Tibial nerve (tissue), 4 donors: Measurements from ENCODE around the gene OR51M1. TPM values are rescaled to one million over a fixed set of nuclear protein-coding genes. Genes with fewer than 3 reads are reported as not detected.
"Not testable (repeated sequence)": the region's sequence is repeated elsewhere in the genome, so short reads cannot be mapped to it uniquely, and the experiment has no call there.

Experiments used
- DNase-seq, 2 donors: peaks; one replicate each; pipeline ENCODE4 v3.0.0-alpha.2; 2019; ENCODE audit warnings: low spot score in 2 of 2
- H3K27ac ChIP-seq, 4 donors: fragments of 200-600 bp; sonication (generic) in 3 of 4; one replicate each; pipeline ENCODE4 v1.5.1; 2017 to 2019; ENCODE audit warnings: mild to moderate bottlenecking in 1 of 4
- H3K27me3 ChIP-seq, 2 donors: fragments of 200-600 bp; sonication (generic) in 1 of 2; one replicate each; pipeline versions ENCODE4 v1.5.1 to v1.6.0; 2017 to 2019
- H3K36me3 ChIP-seq, 3 donors: fragments of 200-600 bp; sonication (generic); one replicate each; pipeline ENCODE4 v1.5.1; 2018 to 2019
- H3K4me1 ChIP-seq, 4 donors: fragments of 200-600 bp; sonication (generic) in 3 of 4; one replicate each; pipeline ENCODE4 v1.5.1; 2017 to 2019
- H3K4me3 ChIP-seq, 4 donors: fragments of 200-600 bp; sonication (generic) in 3 of 4; one replicate each; pipeline ENCODE4 v1.5.1; 2017 to 2019; ENCODE audit warnings: mild to moderate bottlenecking in 1 of 4, moderate library complexity in 1 of 4
- H3K9me3 ChIP-seq, 4 donors: fragments of 200-600 bp; sonication (generic) in 3 of 4; one replicate each; pipeline ENCODE4 v1.5.1; 2017 to 2019
- EP300 ChIP-seq, 2 donors: sonication (generic); formaldehyde crosslinking; IDR thresholded peaks; one replicate each; pipeline ENCODE4 v1.6.1; 2017; ENCODE audit warnings: antibody characterized with exemption in 2 of 2, mild to moderate bottlenecking in 1 of 2
- POLR2A ChIP-seq, 2 donors: fragments of 450-650 bp; IDR thresholded peaks; one replicate each; pipeline ENCODE4 v1.6.1; 2017; ENCODE audit warnings: antibody characterized with exemption in 2 of 2, mild to moderate bottlenecking in 2 of 2, moderate library complexity in 2 of 2
- WGBS, 2 donors: methylation state at CpG; one replicate each; pipeline ENCODE4 v1.1.5; 2018; 5-methylcytosine and 5-hydroxymethylcytosine counted together
- total RNA-seq, 4 donors: library from RNA; depleted of rRNA; stranded (reverse); fragments of >200 nt; gene quantifications; one replicate each; pipeline ENCODE4 v1.1.0, GENCODE V29; 2016
- TF ChIP-seq, protein P1 (sequence below), 5 experiments: fragments of 200-600 bp in 3 of 5; fragments of 450-650 bp in 2 of 5; sonication (generic) in 3 of 5; IDR thresholded peaks; one replicate each; pipeline ENCODE4 v1.5.1; 2016 to 2019; ENCODE audit warnings: antibody characterized with exemption in 5 of 5, mild to moderate bottlenecking in 3 of 5, moderate library complexity in 2 of 5

OR51M1 gene
- total RNA-seq, 4 donors from 2014 or later, result not detected

DNA sequence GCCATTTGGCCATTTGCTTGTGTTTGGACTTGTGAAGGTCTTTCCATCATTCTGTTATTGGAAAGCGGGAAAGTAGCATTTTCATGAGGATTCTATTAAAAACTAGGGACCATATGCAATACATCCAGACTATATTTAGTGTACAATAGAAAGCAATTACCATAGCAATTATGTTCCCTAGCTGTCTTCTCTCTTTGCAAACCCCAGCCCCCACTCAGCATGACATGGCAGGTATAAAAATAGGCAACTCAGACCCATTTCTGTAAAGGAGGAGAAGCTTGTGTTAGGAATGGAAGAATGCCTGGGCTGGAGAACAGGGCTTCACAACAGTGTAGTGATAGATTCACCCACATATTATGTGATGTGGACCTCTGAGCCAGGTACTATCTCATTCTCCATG, 19.9 kb upstream of the OR51M1 start:
- 94% methylated on average over 1 of the region's 1 CpG for WGBS, 2 donors
- H3K4me1 ChIP-seq, result no peaks in the 10 kb centered on the region
- no peak overlapping the region for H3K4me3 ChIP-seq
- H3K9me3 ChIP-seq, result no peaks in the 10 kb centered on the region
- DNase-seq, result no peak
- H3K27me3 ChIP-seq, result no peaks in the 10 kb centered on the region
- H3K36me3 ChIP-seq, result no peaks in the 10 kb centered on the region
- no peak overlapping the region for H3K27ac ChIP-seq
- TF ChIP-seq POLR2A (IDR thresholded peaks at IDR 0.05), result no peak
- TF ChIP-seq EP300 (IDR thresholded peaks at IDR 0.05), result no peak
- TF ChIP-seq, protein P1, sequence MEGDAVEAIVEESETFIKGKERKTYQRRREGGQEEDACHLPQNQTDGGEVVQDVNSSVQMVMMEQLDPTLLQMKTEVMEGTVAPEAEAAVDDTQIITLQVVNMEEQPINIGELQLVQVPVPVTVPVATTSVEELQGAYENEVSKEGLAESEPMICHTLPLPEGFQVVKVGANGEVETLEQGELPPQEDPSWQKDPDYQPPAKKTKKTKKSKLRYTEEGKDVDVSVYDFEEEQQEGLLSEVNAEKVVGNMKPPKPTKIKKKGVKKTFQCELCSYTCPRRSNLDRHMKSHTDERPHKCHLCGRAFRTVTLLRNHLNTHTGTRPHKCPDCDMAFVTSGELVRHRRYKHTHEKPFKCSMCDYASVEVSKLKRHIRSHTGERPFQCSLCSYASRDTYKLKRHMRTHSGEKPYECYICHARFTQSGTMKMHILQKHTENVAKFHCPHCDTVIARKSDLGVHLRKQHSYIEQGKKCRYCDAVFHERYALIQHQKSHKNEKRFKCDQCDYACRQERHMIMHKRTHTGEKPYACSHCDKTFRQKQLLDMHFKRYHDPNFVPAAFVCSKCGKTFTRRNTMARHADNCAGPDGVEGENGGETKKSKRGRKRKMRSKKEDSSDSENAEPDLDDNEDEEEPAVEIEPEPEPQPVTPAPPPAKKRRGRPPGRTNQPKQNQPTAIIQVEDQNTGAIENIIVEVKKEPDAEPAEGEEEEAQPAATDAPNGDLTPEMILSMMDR (IDR thresholded peaks at IDR 0.05), result no peak

DNA sequence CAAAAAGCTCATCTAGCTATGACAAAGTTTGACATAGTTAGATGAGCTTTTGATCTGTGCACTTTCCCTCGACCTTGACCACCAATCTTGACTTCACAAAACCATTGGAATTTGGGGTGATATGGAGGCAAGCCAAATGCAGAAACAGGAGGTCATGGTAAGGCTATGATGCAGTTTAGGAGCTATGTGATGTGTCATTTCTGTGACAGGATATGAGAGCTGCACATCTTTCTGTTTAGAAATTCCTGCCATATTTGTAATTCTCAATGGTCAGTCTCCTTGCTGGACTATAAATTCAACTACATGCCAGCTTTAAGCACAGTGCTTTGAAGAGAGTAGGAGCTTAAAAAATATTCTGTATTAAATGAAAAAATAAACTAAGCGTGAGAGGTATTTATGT, 19.4 kb upstream of the OR51M1 start:
- Histone ChIP-seq H3K27me3 (no peaks in the 10 kb centered on the region), H3K4me1 (no peaks in the 10 kb centered on the region), H3K4me3 (no peak overlapping the region), H3K27ac (no peak overlapping the region), H3K9me3 (no peaks in the 10 kb centered on the region), H3K36me3 (no peaks in the 10 kb centered on the region)
- DNase-seq, result no peak
- 52 to 60% methylated on average over 2 of the region's 2 CpGs for WGBS, 2 donors
- TF ChIP-seq EP300 (IDR thresholded peaks at IDR 0.05) (no peak), POLR2A (IDR thresholded peaks at IDR 0.05) (no peak)
- TF ChIP-seq, protein P1 (IDR thresholded peaks at IDR 0.05), result no peak

DNA sequence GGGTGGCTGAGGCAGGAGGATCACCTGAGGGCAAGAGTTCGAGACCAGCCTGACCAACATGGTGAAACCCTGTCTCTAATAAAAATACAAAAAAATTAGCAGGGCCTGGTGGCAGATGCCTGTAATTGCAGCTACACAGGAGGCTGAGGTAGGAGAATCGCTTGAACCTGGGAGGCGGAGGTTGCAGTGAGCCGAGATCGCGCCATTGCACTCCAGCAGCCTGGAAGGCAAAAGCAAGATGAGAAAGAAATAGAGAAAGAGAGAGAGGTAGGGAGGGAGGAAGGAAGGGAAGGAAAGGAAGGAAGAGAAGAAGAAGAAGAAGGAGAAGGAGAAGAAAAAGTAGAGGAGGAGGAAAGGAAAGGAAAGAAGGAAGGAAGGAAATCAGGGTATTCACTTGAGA, 17.2 kb upstream of the OR51M1 start:
- not testable (repeated sequence) for H3K27me3 ChIP-seq, H3K4me3 ChIP-seq, H3K4me1 ChIP-seq, H3K9me3 ChIP-seq, H3K36me3 ChIP-seq, DNase-seq, H3K27ac ChIP-seq
- 85 to 87% methylated on average over 6 of the region's 6 CpGs for WGBS, 2 donors

DNA sequence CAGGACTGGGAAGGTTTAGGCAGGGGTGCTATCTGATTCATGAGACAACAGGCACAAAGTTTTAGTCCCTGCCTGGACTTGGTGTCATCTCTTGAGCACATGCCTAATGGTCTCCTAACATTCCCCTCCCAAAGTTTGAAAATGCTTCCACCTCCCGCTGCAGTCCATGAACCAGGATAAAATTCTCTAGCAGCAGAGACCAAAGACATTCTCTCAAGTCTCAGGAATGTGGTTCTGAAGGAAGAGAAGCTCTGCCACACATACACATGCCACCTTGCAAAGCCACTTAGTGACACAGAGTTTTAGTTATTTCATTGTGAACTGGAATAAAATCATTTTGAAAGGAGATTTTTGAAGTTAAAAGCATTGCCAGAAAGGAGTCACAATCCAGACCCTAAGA, 16.8 kb upstream of the OR51M1 start:
- H3K27ac ChIP-seq, result no peak overlapping the region
- H3K4me3 ChIP-seq, result no peak overlapping the region
- no peaks in the 10 kb centered on the region for H3K27me3 ChIP-seq
- no peak for DNase-seq
- no peak for TF ChIP-seq EP300 (IDR thresholded peaks at IDR 0.05)
- TF ChIP-seq, protein P1 (IDR thresholded peaks at IDR 0.05), result no peak
- TF ChIP-seq POLR2A (IDR thresholded peaks at IDR 0.05), result no peak
- no peaks in the 10 kb centered on the region for H3K9me3 ChIP-seq
- no peaks in the 10 kb centered on the region for H3K36me3 ChIP-seq
- WGBS, 2 donors, result 59 to 72% methylated on average over 1 of the region's 1 CpG
- H3K4me1 ChIP-seq, result no peaks in the 10 kb centered on the region

DNA sequence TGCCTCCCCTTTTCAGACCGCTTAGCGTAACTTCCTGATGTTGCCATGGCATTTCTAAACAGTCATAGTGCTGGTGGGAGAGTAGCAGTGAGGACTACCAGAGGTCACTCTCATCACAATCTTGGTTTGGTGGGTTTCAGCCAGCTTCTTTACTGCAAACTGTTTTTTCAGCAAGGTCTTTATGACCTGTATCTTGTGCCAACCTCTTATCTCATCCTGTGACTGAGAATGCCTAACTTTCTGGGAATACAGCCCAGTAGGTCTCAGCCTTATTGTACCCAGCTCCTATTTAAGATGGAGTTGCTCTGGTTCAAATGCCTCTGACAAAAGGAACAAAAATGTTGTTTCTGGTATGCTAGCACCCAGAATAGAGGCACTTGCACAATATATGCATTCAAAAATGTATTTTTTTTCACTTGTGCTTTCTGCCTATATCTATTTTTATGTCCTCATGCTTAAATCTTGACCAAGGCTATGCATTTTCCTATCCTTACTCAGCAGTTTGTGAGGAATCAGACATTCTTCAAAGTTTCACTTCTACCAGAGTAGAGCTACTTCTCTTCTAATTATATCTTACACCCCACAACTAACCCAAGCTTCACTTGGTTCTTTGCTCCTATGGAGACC, 16.1 kb upstream of the OR51M1 start:
- DNase-seq, result no peak
- H3K9me3 ChIP-seq, result no peaks in the 10 kb centered on the region
- H3K4me1 ChIP-seq, result no peaks in the 10 kb centered on the region
- 46 to 60% methylated on average over 2 of the region's 2 CpGs for WGBS, 2 donors
- no peaks in the 10 kb centered on the region for H3K36me3 ChIP-seq
- no peak overlapping the region for H3K27ac ChIP-seq
- TF ChIP-seq, protein P1 (IDR thresholded peaks at IDR 0.05), result no peak
- H3K27me3 ChIP-seq, result no peaks in the 10 kb centered on the region
- H3K4me3 ChIP-seq, result no peak overlapping the region

DNA sequence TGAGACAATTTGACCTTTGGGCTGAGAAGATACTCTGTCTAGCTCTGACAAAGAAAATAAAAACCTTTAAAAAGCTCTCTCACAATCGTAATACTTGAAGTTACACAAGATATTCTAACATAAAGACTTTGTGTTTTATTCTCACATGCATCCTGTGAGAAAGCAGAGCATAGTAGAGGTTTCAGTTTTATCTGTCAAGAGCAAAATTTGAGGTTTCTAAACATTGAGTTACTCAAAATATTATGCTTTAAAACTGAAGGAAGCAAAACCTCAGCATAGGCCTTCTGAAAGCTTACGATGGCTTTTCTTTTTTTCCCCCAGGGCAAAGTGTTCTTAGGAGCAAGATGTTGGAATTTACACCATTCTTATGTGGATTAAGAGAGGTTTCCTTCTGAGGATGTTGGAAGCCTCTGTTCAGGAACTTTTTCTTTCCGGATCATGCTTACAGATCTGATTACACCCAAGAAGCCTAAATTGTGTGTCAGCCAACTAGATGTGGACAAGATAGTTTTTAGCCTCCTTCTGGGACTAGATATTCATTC, 15.0 kb upstream of the OR51M1 start:
- H3K9me3 ChIP-seq, result peaks cover 0 to 5% (median 0%) of the 10 kb centered on the region in 4 donors
- no peaks in the 10 kb centered on the region for H3K4me1 ChIP-seq
- no peak overlapping the region for H3K4me3 ChIP-seq
- 44 to 49% methylated on average over 3 of the region's 3 CpGs for WGBS, 2 donors
- H3K36me3 ChIP-seq, result no peaks in the 10 kb centered on the region
- TF ChIP-seq EP300 (IDR thresholded peaks at IDR 0.05) (no peak), POLR2A (IDR thresholded peaks at IDR 0.05) (no peak)
- TF ChIP-seq, protein P1 (IDR thresholded peaks at IDR 0.05), result no peak
- no peaks in the 10 kb centered on the region for H3K27me3 ChIP-seq
- no peak overlapping the region for H3K27ac ChIP-seq
- no peak for DNase-seq
